Forelimb muscle (tissue), 1 donor: ENCODE results near the gene SAMD14. TPM values are rescaled to one million over a fixed set of nuclear protein-coding genes. Genes with fewer than 3 reads are reported as not detected.

Experiments
- polyA plus RNA-seq: library from polyadenylated mRNA; unstranded; fragments of 120-200 nt; gene quantifications from one replicate; pipeline ENCODE4 v1.2.1, GENCODE V29; 2013; ENCODE audit not compliant: insufficient read length

The SAMD14 gene
- polyA plus RNA-seq, 1 donor: 4.3 TPM

Other genes with a start within 250 kb of the SAMD14 start
- gene DLX4, start 161.0 kb downstream of the SAMD14 start, polyA plus RNA-seq: 0.20 TPM
- gene DLX3, start 134.9 kb downstream of the SAMD14 start, polyA plus RNA-seq: not detected
- 29.0 TPM for gene ITGA3, start 74.0 kb downstream of the SAMD14 start, polyA plus RNA-seq
- gene PDK2, start 34.8 kb downstream of the SAMD14 start, polyA plus RNA-seq: 65.3 TPM
- gene PPP1R9B, start 20.5 kb upstream of the SAMD14 start, polyA plus RNA-seq: 40.7 TPM
- gene SGCA, start 35.8 kb upstream of the SAMD14 start, polyA plus RNA-seq: 368 TPM
- gene COL1A1, start 71.5 kb upstream of the SAMD14 start, polyA plus RNA-seq: 3,500 TPM
- 0.76 TPM for gene TMEM92, start 144.3 kb upstream of the SAMD14 start, polyA plus RNA-seq
- 26.2 TPM for gene XYLT2, start 216.0 kb upstream of the SAMD14 start, polyA plus RNA-seq
- gene MRPL27, start 243.0 kb upstream of the SAMD14 start, polyA plus RNA-seq: 52.8 TPM
- 4.8 TPM for gene EME1, start 243.1 kb upstream of the SAMD14 start, polyA plus RNA-seq